OCI-LY7 (cell line): ENCODE measurements around the gene CARNS1.

Experiments
- EZH2phosphoT487 ChIP-seq: fragments of 200-600 bp; sonication (generic); IDR thresholded peaks from 2 replicates; pipeline ENCODE4 v1.6.1; 2018; ENCODE audit warnings: low read depth, borderline replicate concordance, mild to moderate bottlenecking, mixed run types, antibody characterized with exemption, low read length, moderate library complexity, mixed read lengths
- TF ChIP-seq, protein P1 (sequence below): fragments of 200-600 bp; sonication (generic); conservative IDR thresholded peaks from 2 replicates; pipeline ENCODE4 v1.5.1; 2014; ENCODE audit warnings: mild to moderate bottlenecking, antibody characterized with exemption, low read length, moderate library complexity, mixed read lengths

DNA sequence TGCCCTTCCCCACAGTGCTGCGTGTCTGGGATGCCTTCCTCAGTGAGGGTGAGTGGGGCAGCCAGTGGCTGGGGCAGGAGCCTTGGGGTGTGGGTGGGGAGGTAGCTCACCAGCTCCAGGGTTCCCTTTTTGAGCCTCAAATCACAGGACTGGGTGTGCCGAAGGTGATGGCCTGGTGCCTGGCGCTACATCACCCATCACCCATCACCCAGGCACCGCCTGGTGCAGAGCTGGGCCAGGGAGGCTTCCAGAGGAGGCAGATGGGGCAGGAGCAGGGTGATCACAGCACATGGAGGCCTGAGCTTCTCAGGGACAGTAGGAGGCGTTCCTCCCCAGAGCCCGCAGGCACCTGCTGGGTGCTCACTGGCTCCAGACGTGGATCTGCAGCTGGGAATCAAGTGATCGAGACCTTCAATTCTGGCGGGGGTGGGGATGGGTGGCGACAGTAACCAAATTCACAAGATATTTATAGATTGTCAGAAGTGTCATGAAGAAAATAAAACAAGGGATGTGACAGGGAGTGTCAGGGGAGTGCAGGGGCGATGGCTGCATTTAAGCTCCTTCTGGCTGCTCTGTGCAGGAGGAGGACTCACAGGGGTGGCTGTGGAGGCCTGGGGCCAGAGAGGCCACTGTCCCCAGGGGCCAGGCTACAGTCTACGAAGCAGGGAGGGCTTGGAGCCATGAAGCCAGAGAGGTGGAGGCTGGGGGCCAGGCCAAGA lies 8.3 kb upstream of the CARNS1 start:
- TF ChIP-seq, protein P1, sequence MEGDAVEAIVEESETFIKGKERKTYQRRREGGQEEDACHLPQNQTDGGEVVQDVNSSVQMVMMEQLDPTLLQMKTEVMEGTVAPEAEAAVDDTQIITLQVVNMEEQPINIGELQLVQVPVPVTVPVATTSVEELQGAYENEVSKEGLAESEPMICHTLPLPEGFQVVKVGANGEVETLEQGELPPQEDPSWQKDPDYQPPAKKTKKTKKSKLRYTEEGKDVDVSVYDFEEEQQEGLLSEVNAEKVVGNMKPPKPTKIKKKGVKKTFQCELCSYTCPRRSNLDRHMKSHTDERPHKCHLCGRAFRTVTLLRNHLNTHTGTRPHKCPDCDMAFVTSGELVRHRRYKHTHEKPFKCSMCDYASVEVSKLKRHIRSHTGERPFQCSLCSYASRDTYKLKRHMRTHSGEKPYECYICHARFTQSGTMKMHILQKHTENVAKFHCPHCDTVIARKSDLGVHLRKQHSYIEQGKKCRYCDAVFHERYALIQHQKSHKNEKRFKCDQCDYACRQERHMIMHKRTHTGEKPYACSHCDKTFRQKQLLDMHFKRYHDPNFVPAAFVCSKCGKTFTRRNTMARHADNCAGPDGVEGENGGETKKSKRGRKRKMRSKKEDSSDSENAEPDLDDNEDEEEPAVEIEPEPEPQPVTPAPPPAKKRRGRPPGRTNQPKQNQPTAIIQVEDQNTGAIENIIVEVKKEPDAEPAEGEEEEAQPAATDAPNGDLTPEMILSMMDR = peak; percentile 62
- TF ChIP-seq EZH2phosphoT487 = no peak
